HG03432 (cell line): ENCODE results near the gene POMP.
"Not testable (repeated sequence)": the region's sequence is repeated elsewhere in the genome, so short reads cannot be mapped to it uniquely, and the experiment has no call there.

Experiments
- ATAC-seq: cut with Tn5 transposase; IDR thresholded peaks from one replicate; pipeline ENCODE4 v1.9.1; 2021; ENCODE audit warnings: mild to moderate bottlenecking, moderate library complexity; ENCODE audit not compliant: unreplicated experiment

POMP gene

GRCh38 chr13:28693605-28694491 lies 34.9 kb downstream of the POMP start:
- ATAC-seq = not testable (repeated sequence)

GRCh38 chr13:28697441-28697840 lies 38.5 kb downstream of the POMP start:
- ATAC-seq = no peak

- no peak for ATAC-seq
These were observed 40.3 kb downstream of the POMP start for GRCh38 chr13:28699246-28699645.

- ATAC-seq = no peak
These were observed 45.4 kb downstream of the POMP start for GRCh38 chr13:28704282-28704681.

GRCh38 chr13:28704919-28705318 lies 46.0 kb downstream of the POMP start:
- ATAC-seq = no peak

- ATAC-seq = no peak
These were observed 46.6 kb downstream of the POMP start for GRCh38 chr13:28705461-28706083.

- ATAC-seq = peak; percentile 99
These were observed 48.9 kb downstream of the POMP start for GRCh38 chr13:28707629-28708427.

- ATAC-seq = no peak
These were observed 51.2 kb downstream of the POMP start for GRCh38 chr13:28710161-28710560.

GRCh38 chr13:28714651-28715050 lies 55.7 kb downstream of the POMP start:
- no peak for ATAC-seq

GRCh38 chr13:28716511-28716910 lies 57.6 kb downstream of the POMP start:
- ATAC-seq = no peak

GRCh38 chr13:28717170-28717569 lies 58.2 kb downstream of the POMP start:
- no peak for ATAC-seq

- ATAC-seq = no peak
These were observed 59.2 kb downstream of the POMP start for GRCh38 chr13:28718196-28718542.

- ATAC-seq = peak; percentile 99
These were observed 59.8 kb downstream of the POMP start, which contains the start of gene SLC46A3 for GRCh38 chr13:28718543-28719226. TSS of gene SLC46A3 (minus strand) at chr13:28718970. CDS start at chr13:28717998, 972 bp downstream.

- ATAC-seq = no peak
These were observed 60.5 kb downstream of the POMP start for GRCh38 chr13:28719227-28720055.

GRCh38 chr13:28723806-28724205 lies 64.9 kb downstream of the POMP start:
- no peak for ATAC-seq

GRCh38 chr13:28725046-28725610 lies 66.2 kb downstream of the POMP start:
- ATAC-seq = no peak
